GM21390 (cell line): ENCODE data around the gene GREB1.
"Not testable (repeated sequence)": the region's sequence is repeated elsewhere in the genome, so short reads cannot be mapped to it uniquely, and the experiment has no call there.

ENCODE experiments used
- ATAC-seq: cut with Tn5 transposase; IDR thresholded peaks from one replicate; pipeline ENCODE4 v1.9.1; 2021; ENCODE audit not compliant: unreplicated experiment

Gene GREB1

GRCh38 chr2:11659115-11659475 is 125.2 kb downstream of the GREB1 start:
- no peak for ATAC-seq

- no peak for ATAC-seq
Measured at GRCh38 chr2:11659851-11660250, 126.0 kb downstream of the GREB1 start.

- not testable (repeated sequence) for ATAC-seq
Measured at GRCh38 chr2:11660396-11660795, 126.6 kb downstream of the GREB1 start.

GRCh38 chr2:11661891-11662435 is 128.1 kb downstream of the GREB1 start:
- no peak for ATAC-seq

GRCh38 chr2:11662882-11663281 is 129.0 kb downstream of the GREB1 start:
- ATAC-seq: no peak

DNA sequence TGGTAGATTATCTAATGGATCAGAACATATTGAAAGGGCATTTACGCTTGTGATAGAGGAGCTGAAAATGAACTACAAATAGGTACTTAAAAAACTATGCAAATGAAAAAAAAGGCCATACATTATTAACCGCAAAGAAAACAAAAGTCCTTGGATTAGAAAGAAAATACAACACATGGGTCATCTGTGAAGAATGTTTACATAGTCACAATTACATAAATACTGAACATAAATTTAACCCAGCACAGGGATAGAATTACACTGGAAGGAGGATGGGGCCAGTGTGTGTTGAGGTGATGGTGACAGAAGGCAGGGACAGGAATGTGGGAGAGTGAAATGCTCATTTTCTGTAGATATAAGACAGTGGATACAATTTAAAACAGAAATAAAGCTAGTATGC is 129.6 kb downstream of the GREB1 start:
- no peak for ATAC-seq

DNA sequence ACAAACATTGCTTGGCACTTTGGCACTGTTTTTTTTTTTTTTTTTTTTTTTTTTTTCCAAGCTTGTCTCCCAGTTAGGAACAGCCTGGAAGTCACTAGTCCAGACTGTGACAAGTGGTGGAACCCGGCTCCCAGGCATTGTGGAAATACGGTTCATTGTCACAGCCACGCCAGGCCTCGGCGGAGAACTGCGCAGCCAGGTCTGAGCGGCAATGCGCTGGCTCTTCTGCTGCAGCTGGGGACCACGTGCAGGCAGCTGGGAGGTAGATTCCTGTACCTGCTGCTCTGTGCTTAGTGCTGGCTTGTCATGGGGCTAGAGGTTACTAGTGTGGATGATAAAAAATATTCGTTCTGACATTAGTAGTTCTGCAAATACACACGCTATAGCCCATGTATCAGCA is 131.2 kb downstream of the GREB1 start:
- ATAC-seq: no peak

- ATAC-seq: no peak
Measured at GRCh38 chr2:11665510-11666362, 131.9 kb downstream of the GREB1 start.

- ATAC-seq: no peak
Measured at GRCh38 chr2:11667194-11667593, 133.3 kb downstream of the GREB1 start.

GRCh38 chr2:11667866-11668637 is 134.2 kb downstream of the GREB1 start:
- ATAC-seq: no peak

DNA sequence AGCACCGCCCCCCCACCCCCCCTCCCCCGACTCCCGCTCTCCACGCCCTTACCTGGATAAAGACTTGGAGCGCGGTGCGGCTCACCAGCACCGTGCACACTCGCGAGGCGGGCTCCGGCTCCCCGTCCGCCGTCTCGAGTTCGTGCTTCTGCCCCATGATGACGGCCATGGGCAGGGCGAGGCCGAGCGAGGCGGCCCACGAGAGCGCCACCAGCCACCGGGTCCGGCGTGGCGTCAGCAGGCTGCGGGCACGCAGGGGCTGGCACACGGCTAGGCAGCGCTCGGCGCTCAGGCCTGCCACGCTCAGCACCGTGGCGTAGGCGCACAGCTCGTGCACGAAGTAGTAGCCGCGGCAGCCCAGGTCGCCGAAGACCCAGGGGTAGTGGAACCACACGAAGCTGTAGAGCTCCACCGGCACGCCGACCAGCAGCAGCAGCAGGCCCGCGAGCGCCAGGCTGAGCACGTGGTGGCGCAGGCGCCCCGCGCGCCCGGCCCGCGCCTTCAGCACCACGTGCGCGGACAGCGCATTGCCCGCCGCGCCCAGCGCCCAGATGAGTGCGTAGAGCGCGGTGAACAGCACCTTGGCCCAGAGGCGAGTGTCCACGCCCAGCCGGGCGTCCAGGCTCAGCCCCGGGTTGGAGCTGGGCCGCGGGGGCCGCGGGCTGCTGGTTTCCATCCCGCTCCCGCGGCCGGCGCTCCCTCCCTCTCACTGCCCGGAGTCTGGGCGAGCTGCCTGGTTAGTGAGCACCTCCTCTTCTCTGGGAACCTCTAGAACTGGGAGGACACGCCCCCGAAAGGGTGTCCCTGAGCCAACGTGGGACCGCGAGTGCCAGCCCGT is 135.8 kb downstream of the GREB1 start, which contains the start of gene NTSR2:
Gene NTSR2, minus strand, starts transcription at position 742 of the 838 bp plus-strand sequence. Its CDS starts 66 bp downstream, at position 676.
- no peak for ATAC-seq

GRCh38 chr2:11672407-11672806 is 138.6 kb downstream of the GREB1 start:
- ATAC-seq: no peak

DNA sequence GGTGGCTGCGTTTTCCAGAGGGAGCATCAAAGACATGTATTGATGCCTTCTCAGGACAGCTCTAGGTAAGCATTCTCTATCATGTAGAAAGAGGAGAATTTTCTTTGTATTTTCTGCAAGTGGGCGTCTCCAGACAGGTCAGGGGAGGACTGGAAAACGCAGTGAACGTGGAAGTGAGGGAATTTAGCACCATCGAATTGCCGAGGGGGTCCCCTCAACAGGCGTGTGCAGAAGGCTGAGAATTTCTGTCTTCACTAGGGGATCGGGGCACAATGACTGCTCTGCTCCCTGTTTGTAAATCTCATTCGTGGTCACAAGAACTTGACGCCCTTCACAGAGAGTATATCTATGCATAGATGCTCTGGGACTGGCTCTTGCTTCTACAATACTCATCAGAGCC is 141.1 kb downstream of the GREB1 start:
- ATAC-seq: no peak

DNA sequence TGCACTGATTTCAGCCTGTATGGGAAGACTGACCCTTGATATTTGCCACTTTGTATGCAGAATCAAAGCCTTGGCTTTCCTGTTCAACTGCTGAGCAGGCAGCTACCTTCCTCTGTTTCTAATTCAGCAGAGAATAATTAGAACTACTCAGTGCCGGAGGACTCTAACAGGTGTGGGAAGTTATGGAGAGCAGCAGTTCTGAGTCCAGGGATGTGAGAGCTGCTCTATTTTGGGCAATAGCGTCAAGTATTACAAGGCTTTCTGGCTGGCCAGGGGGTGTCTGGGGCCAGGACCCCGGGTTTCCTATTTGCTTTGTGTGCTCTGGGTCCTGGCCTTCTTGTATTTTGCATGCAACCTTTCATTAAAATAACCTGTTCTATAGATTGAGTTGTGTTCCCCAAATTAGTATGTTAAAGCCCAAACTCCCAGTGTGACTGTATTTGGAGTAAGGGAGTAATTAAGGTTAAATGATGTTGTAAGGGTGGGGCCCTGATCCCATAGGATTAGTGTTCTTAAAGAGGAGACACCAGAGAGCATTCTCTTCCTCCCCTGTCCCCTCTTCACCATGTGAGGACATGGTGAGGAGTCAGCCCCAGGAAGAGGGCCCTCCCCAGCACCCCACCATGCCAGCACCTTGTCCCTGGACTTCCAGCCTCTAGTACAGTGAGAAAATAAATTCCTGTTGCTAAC is 141.7 kb downstream of the GREB1 start:
- no peak for ATAC-seq

DNA sequence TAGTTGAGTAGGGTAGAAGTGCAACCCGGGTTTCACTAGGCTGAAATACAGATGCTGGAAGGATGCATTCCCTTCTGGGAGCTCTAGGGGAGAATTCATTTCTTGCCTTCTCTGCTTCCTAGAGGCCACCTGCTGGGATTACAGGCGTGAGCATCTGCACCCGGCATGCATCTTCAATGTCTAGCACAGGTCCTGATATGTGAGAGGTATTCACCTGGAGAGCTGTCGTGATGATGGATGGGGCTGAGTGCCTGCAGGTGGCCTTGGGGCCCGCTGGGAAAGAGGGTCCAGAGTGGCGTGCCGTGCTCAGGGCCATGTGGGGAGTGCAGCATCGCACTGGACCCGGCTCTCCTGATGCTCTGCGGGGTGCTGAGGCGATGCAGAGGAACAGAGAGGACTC is 142.8 kb downstream of the GREB1 start:
- ATAC-seq: no peak

- no peak for ATAC-seq
Measured at GRCh38 chr2:11677136-11678055, 143.6 kb downstream of the GREB1 start.

- no peak for ATAC-seq
Measured at GRCh38 chr2:11678306-11678960, 144.6 kb downstream of the GREB1 start.

DNA sequence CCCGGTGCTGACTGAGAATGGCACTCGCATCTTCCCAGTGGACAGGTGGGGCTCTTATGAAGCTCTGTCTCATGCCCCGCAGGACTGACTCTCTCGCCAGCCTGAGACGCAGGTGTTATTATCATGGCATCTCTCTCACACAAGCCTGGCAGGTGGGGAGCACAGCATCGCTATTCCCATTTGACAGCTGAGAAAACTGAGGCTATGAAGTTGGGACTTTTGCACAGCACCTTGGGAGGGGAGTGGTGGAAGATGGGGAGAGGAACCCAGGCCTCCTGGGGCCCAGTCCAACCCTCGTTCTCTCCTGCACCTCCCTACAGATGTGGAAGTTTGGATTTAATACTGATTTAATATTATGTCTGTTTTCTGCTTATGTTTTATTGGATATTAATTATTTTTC is 145.2 kb downstream of the GREB1 start:
- no peak for ATAC-seq
